Urinary bladder (tissue), 4 donors: ENCODE results near the gene TRIM13. TPM values are rescaled to one million over a fixed set of nuclear protein-coding genes. Genes with fewer than 3 reads are reported as not detected.

ENCODE experiments used
- DNase-seq: peaks from one replicate; pipeline ENCODE4 v3.0.0-alpha.2; 2015; ENCODE audit errors: extremely low spot score
- H3K27ac ChIP-seq: one replicate; pipeline ENCODE4 v1.5.1; 2013; ENCODE audit warnings: low read depth, mild to moderate bottlenecking, moderate library complexity
- H3K36me3 ChIP-seq: one replicate; pipeline ENCODE4 v1.6.1; 2013; ENCODE audit warnings: mild to moderate bottlenecking, moderate library complexity; ENCODE audit not compliant: insufficient read depth
- H3K4me1 ChIP-seq: one replicate; pipeline ENCODE4 v1.6.1; 2013; ENCODE audit warnings: mild to moderate bottlenecking, moderate library complexity; ENCODE audit not compliant: insufficient read depth
- H3K4me3 ChIP-seq: one replicate; pipeline ENCODE4 v1.5.1; 2013; ENCODE audit warnings: low read depth, low read length
- WGBS: extraction: QIAGEN DNeasy Blood & Tissue Kit; methylation state at CpG from one replicate; pipeline ENCODE4 v1.1.7; 2013; 5-methylcytosine and 5-hydroxymethylcytosine counted together
- polyA plus RNA-seq: library from polyadenylated mRNA; stranded (reverse); fragments of 200-250 nt; gene quantifications from one replicate; pipeline ENCODE4 v1.2.3, GENCODE V29; 2013
- total RNA-seq: library from RNA; depleted of rRNA; stranded (reverse); fragments of >200 nt; gene quantifications from one replicate; pipeline ENCODE4 v1.2.3, GENCODE V29; 2014
- donor health status: healthy with polysubstance abuse.
- donor health status: healthy.

TRIM13 gene
- total and polyA plus RNA-seq, 2 donors: 16.1 to 49.6 TPM

GRCh38 chr13:50012396-50013169 lies 15.7 kb downstream of the TRIM13 start:
- no peak overlapping the region for H3K27ac ChIP-seq
- H3K4me1 ChIP-seq: no peaks in the 10 kb centered on the region
- WGBS: 91% methylated on average over 6 of the region's 6 CpGs
- peaks cover 4% of the 10 kb centered on the region for H3K36me3 ChIP-seq
- DNase-seq: no peak
- H3K4me3 ChIP-seq: no peak overlapping the region

GRCh38 chr13:50014386-50014785 lies 17.5 kb downstream of the TRIM13 start:
- H3K4me3 ChIP-seq: no peak overlapping the region
- WGBS: 90% methylated on average over 1 of the region's 1 CpG

GRCh38 chr13:50015258-50015657 lies 18.4 kb downstream of the TRIM13 start, which contains the start of gene KCNRG:
KCNRG (plus strand) TSS chr13:50015444; CDS start chr13:50015494, 50 bp downstream.
- H3K27ac ChIP-seq: no peak within 1 kb of the TSS
- no peaks in the 10 kb centered on the region for H3K4me1 ChIP-seq
- WGBS: 28% methylated on average over 5 of the region's 5 CpGs

More at GRCh38 chr13:50014386-50014785, 17.5 kb downstream of the TRIM13 start:
- no peak for DNase-seq
- Histone ChIP-seq H3K27ac (no peak overlapping the region), H3K4me1 (no peaks in the 10 kb centered on the region), H3K36me3 (peaks cover 4% of the 10 kb centered on the region)

DNA sequence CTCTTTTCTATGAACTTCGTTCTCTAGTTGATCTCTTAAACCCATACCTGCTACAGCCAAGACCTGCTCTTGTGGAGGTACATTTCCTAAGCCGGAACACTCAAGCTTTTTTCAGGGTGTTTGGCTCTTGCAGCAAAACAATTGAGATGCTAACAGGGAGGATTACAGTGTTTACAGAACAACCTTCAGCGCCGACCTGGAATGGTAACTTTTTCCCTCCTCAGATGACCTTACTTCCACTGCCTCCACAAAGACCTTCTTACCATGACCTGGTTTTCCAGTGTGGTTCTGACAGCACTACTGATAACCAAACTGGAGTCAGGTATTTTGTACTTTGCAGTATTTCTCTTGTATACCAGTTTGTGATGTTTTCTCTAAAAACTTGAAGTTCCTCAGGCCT lies 18.9 kb downstream of the TRIM13 start:
- DNase-seq: no peak
- H3K4me1 ChIP-seq: no peaks in the 10 kb centered on the region
- H3K27ac ChIP-seq: no peak overlapping the region
- no peak overlapping the region for H3K4me3 ChIP-seq
- WGBS: 39% methylated on average over 4 of the region's 4 CpGs
- peaks cover 4% of the 10 kb centered on the region for H3K36me3 ChIP-seq

More at GRCh38 chr13:50015258-50015657, 18.4 kb downstream of the TRIM13 start, which contains the start of gene KCNRG:
- Histone ChIP-seq H3K4me3 (no peak within 1 kb of the TSS), H3K36me3 (peaks cover 4% of the 10 kb centered on the region)
- DNase-seq: no peak

DNA sequence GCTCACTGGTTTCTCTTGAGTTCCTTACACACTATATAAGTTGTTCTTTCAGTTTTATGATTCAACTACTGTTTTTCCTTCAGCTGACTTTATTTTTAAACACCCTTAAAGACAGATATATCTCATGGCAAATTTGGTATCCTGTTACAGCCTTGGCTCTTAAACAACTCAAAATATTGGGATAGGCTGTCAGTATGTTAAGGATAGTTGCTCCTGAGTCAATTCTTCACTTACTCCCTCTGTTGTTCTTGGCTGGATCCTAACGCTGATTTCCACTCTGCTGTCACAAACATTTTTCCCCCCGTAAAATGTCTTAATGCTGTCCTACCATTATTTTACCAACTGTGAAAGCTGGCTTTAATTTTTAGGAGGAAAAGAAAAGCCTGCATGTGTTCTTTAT lies 19.6 kb downstream of the TRIM13 start:
- DNase-seq: no peak
- H3K36me3 ChIP-seq: peaks cover 4% of the 10 kb centered on the region
- 71% methylated on average over 2 of the region's 2 CpGs for WGBS
- no peaks in the 10 kb centered on the region for H3K4me1 ChIP-seq
- H3K27ac ChIP-seq: no peak overlapping the region
- H3K4me3 ChIP-seq: no peak overlapping the region

- Histone ChIP-seq H3K4me1 (no peaks in the 10 kb centered on the region), H3K4me3 (no peak overlapping the region), H3K27ac (no peak overlapping the region), H3K36me3 (no peaks in the 10 kb centered on the region)
- no peak for DNase-seq
Observed at GRCh38 chr13:50017819-50018218, 21.0 kb downstream of the TRIM13 start.

GRCh38 chr13:50025436-50025835 lies 28.6 kb downstream of the TRIM13 start:
- peaks cover 2% of the 10 kb centered on the region for H3K36me3 ChIP-seq
- no peak overlapping the region for H3K27ac ChIP-seq
- no peak for DNase-seq
- 28% methylated on average over 1 of the region's 1 CpG for WGBS
- no peaks in the 10 kb centered on the region for H3K4me1 ChIP-seq
- H3K4me3 ChIP-seq: no peak overlapping the region

- Histone ChIP-seq H3K36me3 (peaks cover 2% of the 10 kb centered on the region), H3K4me3 (no peak overlapping the region), H3K27ac (no peak overlapping the region), H3K4me1 (no peaks in the 10 kb centered on the region)
- WGBS: 89% methylated on average over 2 of the region's 2 CpGs
- no peak for DNase-seq
Observed at GRCh38 chr13:50026788-50027473, 30.1 kb downstream of the TRIM13 start.

DNA sequence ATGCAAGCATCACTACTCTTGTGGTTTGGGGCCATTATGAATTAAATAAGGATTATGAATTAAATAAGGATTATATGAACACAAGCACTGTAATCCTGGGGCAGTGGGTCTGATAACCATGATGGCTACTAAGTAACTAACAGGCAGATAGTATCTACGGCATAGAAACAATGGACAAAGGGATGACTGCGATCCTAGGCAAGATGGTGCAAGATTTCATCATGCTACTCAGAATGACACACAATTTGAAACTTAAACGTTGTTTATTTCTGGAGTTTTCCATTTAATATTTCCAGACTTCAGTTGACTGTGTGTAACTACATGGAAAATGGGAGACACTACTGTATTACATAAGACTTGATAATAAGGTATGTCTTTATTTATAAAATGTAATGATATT lies 33.5 kb downstream of the TRIM13 start:
- H3K4me1 ChIP-seq: no peaks in the 10 kb centered on the region
- H3K36me3 ChIP-seq: no peaks in the 10 kb centered on the region
- DNase-seq: no peak
- H3K27ac ChIP-seq: no peak overlapping the region
- 94% methylated on average over 3 of the region's 3 CpGs for WGBS
- no peak overlapping the region for H3K4me3 ChIP-seq

- no peak overlapping the region for H3K27ac ChIP-seq
Observed at GRCh38 chr13:50033725-50034124, 36.9 kb downstream of the TRIM13 start.

GRCh38 chr13:50037788-50038187 lies 40.9 kb downstream of the TRIM13 start:
- no peak overlapping the region for H3K4me3 ChIP-seq
- H3K36me3 ChIP-seq: no peaks in the 10 kb centered on the region
- no peak for DNase-seq
- H3K27ac ChIP-seq: no peak overlapping the region
- H3K4me1 ChIP-seq: no peaks in the 10 kb centered on the region

More at GRCh38 chr13:50033725-50034124, 36.9 kb downstream of the TRIM13 start:
- Histone ChIP-seq H3K4me3 (no peak overlapping the region), H3K36me3 (no peaks in the 10 kb centered on the region), H3K4me1 (no peaks in the 10 kb centered on the region)
- DNase-seq: no peak

- H3K4me1 ChIP-seq: no peaks in the 10 kb centered on the region
- WGBS: 97% methylated on average over 6 of the region's 6 CpGs
- H3K27ac ChIP-seq: no peak overlapping the region
- H3K4me3 ChIP-seq: no peak overlapping the region
- H3K36me3 ChIP-seq: no peaks in the 10 kb centered on the region
- no peak for DNase-seq
Observed at GRCh38 chr13:50038266-50038665, 41.4 kb downstream of the TRIM13 start.

- DNase-seq: no peak
- no peak overlapping the region for H3K27ac ChIP-seq
- WGBS: 89% methylated on average over 4 of the region's 4 CpGs
- H3K4me3 ChIP-seq: no peak overlapping the region
- no peaks in the 10 kb centered on the region for H3K4me1 ChIP-seq
- no peaks in the 10 kb centered on the region for H3K36me3 ChIP-seq
Observed at GRCh38 chr13:50052478-50052877, 55.6 kb downstream of the TRIM13 start.

- 87% methylated on average over 1 of the region's 1 CpG for WGBS
- H3K27ac ChIP-seq: no peak overlapping the region
- H3K36me3 ChIP-seq: no peaks in the 10 kb centered on the region
- H3K4me3 ChIP-seq: no peak overlapping the region
- H3K4me1 ChIP-seq: no peaks in the 10 kb centered on the region
- DNase-seq: no peak
Observed at GRCh38 chr13:50053844-50054243, 57.0 kb downstream of the TRIM13 start.
